ENCODE measurements around the gene TRAPPC14. TPM values are rescaled to one million over a fixed set of nuclear protein-coding genes. Genes with fewer than 3 reads are reported as not detected.

TRAPPC14 gene
- total RNA-seq, 4 donors from 2014 or later, result 6.9 to 36.9 (median 12.7) TPM

GRCh38 chr7:100111156-100111555 is 47.4 kb downstream of the TRAPPC14 start:
- Histone ChIP-seq H3K27ac (no peak overlapping the region), H3K4me1 (no peaks in the 10 kb centered on the region), H3K27me3 (no peaks in the 10 kb centered on the region), H3K36me3 (peaks cover 0 to 93% (median 19%) of the 10 kb centered on the region in 3 donors), H3K4me3 (no peak overlapping the region), H3K9me3 (no peaks in the 10 kb centered on the region)
- TF ChIP-seq, protein P1, sequence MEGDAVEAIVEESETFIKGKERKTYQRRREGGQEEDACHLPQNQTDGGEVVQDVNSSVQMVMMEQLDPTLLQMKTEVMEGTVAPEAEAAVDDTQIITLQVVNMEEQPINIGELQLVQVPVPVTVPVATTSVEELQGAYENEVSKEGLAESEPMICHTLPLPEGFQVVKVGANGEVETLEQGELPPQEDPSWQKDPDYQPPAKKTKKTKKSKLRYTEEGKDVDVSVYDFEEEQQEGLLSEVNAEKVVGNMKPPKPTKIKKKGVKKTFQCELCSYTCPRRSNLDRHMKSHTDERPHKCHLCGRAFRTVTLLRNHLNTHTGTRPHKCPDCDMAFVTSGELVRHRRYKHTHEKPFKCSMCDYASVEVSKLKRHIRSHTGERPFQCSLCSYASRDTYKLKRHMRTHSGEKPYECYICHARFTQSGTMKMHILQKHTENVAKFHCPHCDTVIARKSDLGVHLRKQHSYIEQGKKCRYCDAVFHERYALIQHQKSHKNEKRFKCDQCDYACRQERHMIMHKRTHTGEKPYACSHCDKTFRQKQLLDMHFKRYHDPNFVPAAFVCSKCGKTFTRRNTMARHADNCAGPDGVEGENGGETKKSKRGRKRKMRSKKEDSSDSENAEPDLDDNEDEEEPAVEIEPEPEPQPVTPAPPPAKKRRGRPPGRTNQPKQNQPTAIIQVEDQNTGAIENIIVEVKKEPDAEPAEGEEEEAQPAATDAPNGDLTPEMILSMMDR (IDR thresholded peaks at IDR 0.05), result no peak
- no peak for TF ChIP-seq POLR2A (IDR thresholded peaks at IDR 0.05)
- 89 to 96% methylated on average over 7 of the region's 7 CpGs for WGBS, 2 donors
- no peak for DNase-seq (ENCODE audit: low spot score in 2 of 2)

GRCh38 chr7:100109521-100110163 is 48.9 kb downstream of the TRAPPC14 start:
- WGBS, 2 donors, result 76 to 83% methylated on average over 12 of the region's 12 CpGs
- TF ChIP-seq, protein P1 (IDR thresholded peaks at IDR 0.05), result no peak
- TF ChIP-seq POLR2A (IDR thresholded peaks at IDR 0.05) (no peak), EP300 (IDR thresholded peaks at IDR 0.05) (no peak)
- Histone ChIP-seq H3K4me1 (no peaks in the 10 kb centered on the region), H3K27ac (no peak overlapping the region), H3K9me3 (no peaks in the 10 kb centered on the region), H3K4me3 (no peak overlapping the region), H3K36me3 (peaks cover 0 to 98% (median 22%) of the 10 kb centered on the region in 3 donors), H3K27me3 (no peaks in the 10 kb centered on the region)
- no peak for DNase-seq (ENCODE audit: low spot score in 2 of 2)

- no peak for DNase-seq (ENCODE audit: low spot score in 2 of 2)
- Histone ChIP-seq H3K27ac (no peak overlapping the region), H3K9me3 (no peaks in the 10 kb centered on the region), H3K4me1 (peaks cover 0 to 3% (median 0%) of the 10 kb centered on the region in 4 donors), H3K4me3 (no peak overlapping the region), H3K27me3 (no peaks in the 10 kb centered on the region), H3K36me3 (peaks cover 0 to 99% (median 26%) of the 10 kb centered on the region in 3 donors)
- WGBS, 2 donors, result 69 to 77% methylated on average over 11 of the region's 11 CpGs
- no peak for TF ChIP-seq EP300 (IDR thresholded peaks at IDR 0.05)
- no peak for TF ChIP-seq POLR2A (IDR thresholded peaks at IDR 0.05)
- TF ChIP-seq, protein P1 (IDR thresholded peaks at IDR 0.05), result no peak
These were observed 50.6 kb downstream of the TRAPPC14 start for GRCh38 chr7:100107890-100108289.

DNA sequence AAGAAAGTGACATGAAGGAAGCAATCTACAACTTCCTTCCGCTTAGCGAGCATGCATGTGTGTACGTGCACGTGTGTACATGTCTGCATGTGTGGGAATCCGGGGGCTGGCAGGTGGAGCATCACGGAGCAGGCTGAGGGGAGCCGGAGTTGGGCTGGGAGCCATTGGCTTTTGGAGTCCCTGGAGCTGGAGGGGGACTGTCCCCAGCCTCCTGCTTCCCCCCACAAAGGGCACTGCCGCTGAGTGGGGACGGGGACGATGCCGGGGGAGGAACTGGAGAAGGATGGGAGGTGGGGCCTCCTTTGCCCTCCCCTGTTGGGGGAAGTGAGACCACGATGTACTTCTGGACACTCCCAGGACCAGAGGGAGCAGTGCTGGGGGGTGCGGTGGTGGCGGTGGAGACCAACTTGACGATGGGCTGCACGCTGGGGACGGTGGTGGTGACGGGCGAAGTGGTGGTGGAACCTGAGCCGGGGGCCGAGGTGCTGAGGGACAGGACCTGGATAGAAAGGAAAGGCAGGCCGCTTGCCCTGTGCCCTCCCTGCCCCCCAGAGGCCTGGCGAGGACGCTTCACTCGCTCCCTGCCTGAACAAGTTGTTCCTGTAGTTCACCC is 51.3 kb downstream of the TRAPPC14 start:
- H3K4me3 ChIP-seq, result no peak overlapping the region
- WGBS, 2 donors, result 73 to 75% methylated on average over 25 of the region's 25 CpGs
- no peak overlapping the region for H3K27ac ChIP-seq
- H3K27me3 ChIP-seq, result no peaks in the 10 kb centered on the region
- TF ChIP-seq, protein P1 (IDR thresholded peaks at IDR 0.05), result no peak
- TF ChIP-seq POLR2A (IDR thresholded peaks at IDR 0.05) (no peak), EP300 (IDR thresholded peaks at IDR 0.05) (no peak)
- H3K36me3 ChIP-seq, result peaks cover 0 to 92% (median 26%) of the 10 kb centered on the region in 3 donors
- H3K9me3 ChIP-seq, result no peaks in the 10 kb centered on the region
- DNase-seq (ENCODE audit: low spot score in 2 of 2), result no peak
- peaks cover 0 to 10% (median 6%) of the 10 kb centered on the region in 4 donors for H3K4me1 ChIP-seq

DNA sequence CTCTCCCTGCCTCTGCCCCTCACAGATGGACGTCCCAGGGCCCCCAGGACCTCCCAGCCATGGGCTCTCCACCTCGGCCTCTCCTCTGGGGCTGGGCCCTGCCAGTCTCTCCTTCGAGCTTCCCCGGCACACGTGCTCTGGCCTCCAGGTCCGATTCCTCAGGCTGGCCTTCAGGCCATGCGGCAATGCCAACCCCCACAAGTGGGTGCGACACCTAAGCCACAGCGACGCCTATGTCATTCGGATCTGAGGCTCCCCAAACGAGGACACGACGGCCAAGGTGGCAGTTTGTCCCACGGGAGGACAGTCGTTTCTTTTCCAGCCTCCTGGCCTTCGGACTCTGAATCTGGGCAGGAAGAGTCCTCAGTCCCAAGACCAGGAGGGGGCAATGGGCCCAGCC is 51.9 kb downstream of the TRAPPC14 start:
- Histone ChIP-seq H3K4me1 (peaks cover 0 to 12% (median 8%) of the 10 kb centered on the region in 4 donors), H3K27me3 (no peaks in the 10 kb centered on the region), H3K36me3 (peaks cover 0 to 86% (median 26%) of the 10 kb centered on the region in 3 donors), H3K9me3 (no peaks in the 10 kb centered on the region), H3K4me3 (no peak overlapping the region), H3K27ac (no peak overlapping the region)
- DNase-seq (ENCODE audit: low spot score in 2 of 2), result no peak
- WGBS, 2 donors, result 79 to 83% methylated on average over 15 to 17 of the region's 17 CpGs
- TF ChIP-seq POLR2A (IDR thresholded peaks at IDR 0.05) (no peak), EP300 (IDR thresholded peaks at IDR 0.05) (no peak)
- TF ChIP-seq, protein P1 (IDR thresholded peaks at IDR 0.05), result no peak

Measured in tibial nerve (tissue), 4 donors.